ENCODE data around the gene CREB3.

DNA sequence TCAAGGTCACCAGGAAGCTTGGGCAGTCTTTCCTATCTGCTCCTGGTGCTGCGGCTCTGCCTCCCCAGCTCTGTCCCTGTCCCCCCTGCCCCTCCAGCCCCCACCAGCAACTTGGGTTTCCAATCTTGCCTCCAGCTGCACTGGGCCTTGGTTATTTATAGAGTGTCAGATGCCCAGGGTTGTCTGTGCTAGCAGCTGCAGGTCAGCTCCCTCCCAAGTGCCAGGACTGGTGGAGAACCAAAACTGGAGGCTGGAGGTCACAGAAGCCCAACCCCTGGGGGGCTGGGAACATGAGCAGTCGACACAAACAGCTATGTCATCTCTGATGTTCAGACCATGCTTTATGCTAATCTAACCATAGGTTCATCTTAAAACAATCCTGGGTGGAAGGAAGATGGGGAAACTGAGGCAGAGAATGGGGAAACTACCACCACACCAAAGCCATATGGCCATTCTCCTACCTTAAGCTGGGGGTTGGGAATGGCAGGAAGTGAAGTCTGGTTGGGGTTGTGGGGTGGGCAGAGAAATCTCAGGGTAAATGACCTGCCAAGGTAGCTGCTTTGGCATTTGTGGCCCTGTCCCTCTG lies 44.4 kb upstream of the CREB3 start:
- TF ChIP-seq, protein P1, sequence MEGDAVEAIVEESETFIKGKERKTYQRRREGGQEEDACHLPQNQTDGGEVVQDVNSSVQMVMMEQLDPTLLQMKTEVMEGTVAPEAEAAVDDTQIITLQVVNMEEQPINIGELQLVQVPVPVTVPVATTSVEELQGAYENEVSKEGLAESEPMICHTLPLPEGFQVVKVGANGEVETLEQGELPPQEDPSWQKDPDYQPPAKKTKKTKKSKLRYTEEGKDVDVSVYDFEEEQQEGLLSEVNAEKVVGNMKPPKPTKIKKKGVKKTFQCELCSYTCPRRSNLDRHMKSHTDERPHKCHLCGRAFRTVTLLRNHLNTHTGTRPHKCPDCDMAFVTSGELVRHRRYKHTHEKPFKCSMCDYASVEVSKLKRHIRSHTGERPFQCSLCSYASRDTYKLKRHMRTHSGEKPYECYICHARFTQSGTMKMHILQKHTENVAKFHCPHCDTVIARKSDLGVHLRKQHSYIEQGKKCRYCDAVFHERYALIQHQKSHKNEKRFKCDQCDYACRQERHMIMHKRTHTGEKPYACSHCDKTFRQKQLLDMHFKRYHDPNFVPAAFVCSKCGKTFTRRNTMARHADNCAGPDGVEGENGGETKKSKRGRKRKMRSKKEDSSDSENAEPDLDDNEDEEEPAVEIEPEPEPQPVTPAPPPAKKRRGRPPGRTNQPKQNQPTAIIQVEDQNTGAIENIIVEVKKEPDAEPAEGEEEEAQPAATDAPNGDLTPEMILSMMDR (conservative IDR thresholded peaks at IDR 0.05; ENCODE audit: low read depth, low read length), result no peak
- no peak for TF ChIP-seq EZH2 (IDR thresholded peaks at IDR 0.05; ENCODE audit: borderline replicate concordance, low read depth, low read length, poor library complexity, severe bottlenecking)
